Stimulated activated naive B cell treated with anti-CD40 and anti-IgM and Interleukin-4, amounts not matched to agents 10 μg/mL and 1 μg/mL and 100 μg/mL, for 72 hours (primary cell): ENCODE data around the gene ESYT3.

Experiments
- ATAC-seq, 2 donors: fragments of 150-1000 bp; cut with Tn5 transposase; replicated peaks; 2 replicates each; pipeline ENCODE4 v1.10.0; 2021; ENCODE audit warnings: moderate library complexity in 1 of 2
- DNase-seq: peaks from one replicate; pipeline ENCODE4 v3.0.0; 2021
- H3K27ac Mint-ChIP-seq: one replicate; pipeline ENCODE4 v1.8.0; 2022; ENCODE audit warnings: mild to moderate bottlenecking, mixed read lengths
- H3K27me3 Mint-ChIP-seq, 2 donors: one replicate each; pipeline ENCODE4 v1.8.0; 2022; ENCODE audit warnings: mixed read lengths in 2 of 2
- H3K36me3 Mint-ChIP-seq, 2 donors: one replicate each; pipeline ENCODE4 v1.8.0; 2022; ENCODE audit warnings: mixed read lengths in 2 of 2, mild to moderate bottlenecking in 1 of 2
- H3K4me1 Mint-ChIP-seq, 2 donors: one replicate each; pipeline ENCODE4 v1.8.0; 2022; ENCODE audit warnings: mixed read lengths in 2 of 2, mild to moderate bottlenecking in 1 of 2
- H3K4me3 Mint-ChIP-seq, 2 donors: one replicate each; pipeline ENCODE4 v1.8.0; 2022; ENCODE audit warnings: mild to moderate bottlenecking in 2 of 2, mixed read lengths in 2 of 2, moderate library complexity in 1 of 2
- H3K9me3 Mint-ChIP-seq, 2 donors: one replicate each; pipeline ENCODE4 v1.8.0; 2022; ENCODE audit warnings: mixed read lengths in 2 of 2, mild to moderate bottlenecking in 1 of 2

Gene ESYT3

GRCh38 chr3:138457863-138458735 lies 23.7 kb downstream of the ESYT3 start:
- no peaks in the 10 kb centered on the region for H3K36me3 Mint-ChIP-seq

DNA sequence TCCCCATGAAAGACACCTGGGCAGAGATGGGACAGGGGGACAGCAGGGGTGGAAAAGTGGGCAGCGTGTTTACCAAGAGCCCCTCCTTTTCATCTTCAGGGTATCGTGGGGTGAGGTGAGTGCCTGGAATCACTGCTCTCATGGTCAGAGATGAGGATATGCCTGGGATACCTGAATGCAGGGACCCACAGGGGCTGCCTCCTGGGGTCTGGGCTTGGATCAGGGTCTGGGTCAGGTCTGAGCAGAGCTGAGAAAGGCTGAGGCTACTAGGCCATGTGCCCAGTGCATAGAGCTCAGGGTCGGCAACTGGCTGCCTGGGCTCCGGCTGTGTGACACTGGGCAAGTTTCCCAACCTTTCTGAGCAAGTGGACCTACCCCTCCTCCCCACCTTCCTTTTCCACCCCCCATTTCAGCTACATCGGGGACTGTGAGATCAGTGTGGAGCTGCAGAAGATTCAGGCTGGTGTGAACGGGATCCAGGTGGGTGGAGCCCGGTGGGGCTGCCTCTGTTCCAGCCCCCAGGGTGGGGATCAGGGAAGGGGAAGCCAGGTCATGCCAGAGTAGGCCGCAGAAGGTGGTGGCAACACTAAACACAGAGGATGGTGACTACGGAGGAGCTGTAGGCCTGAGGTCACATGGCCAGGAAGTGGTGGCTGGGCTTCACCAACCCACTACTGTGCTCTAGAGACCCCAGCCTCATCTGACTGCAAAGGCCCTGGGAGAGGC lies 24.5 kb downstream of the ESYT3 start:
- no peaks in the 10 kb centered on the region for H3K36me3 Mint-ChIP-seq
- peak overlapping the region; percentile 57 for H3K27ac Mint-ChIP-seq
- H3K4me1 Mint-ChIP-seq, result no peaks in the 10 kb centered on the region

More at GRCh38 chr3:138457863-138458735, 23.7 kb downstream of the ESYT3 start:
- Mint-ChIP-seq H3K27ac (no peak overlapping the region), H3K4me3 (no peak overlapping the region), H3K4me1 (no peaks in the 10 kb centered on the region), H3K9me3 (no peaks in the 10 kb centered on the region), H3K27me3 (peaks cover 13 to 40% of the 10 kb centered on the region in 2 donors)
- ATAC-seq, result no peak
- no peak for DNase-seq

GRCh38 chr3:138459619-138460535 lies 25.5 kb downstream of the ESYT3 start:
- Mint-ChIP-seq H3K4me3 (no peak overlapping the region), H3K27me3 (peaks cover 13 to 33% of the 10 kb centered on the region in 2 donors), H3K4me1 (no peaks in the 10 kb centered on the region), H3K36me3 (no peaks in the 10 kb centered on the region), H3K9me3 (no peaks in the 10 kb centered on the region), H3K27ac (no peak overlapping the region)
- ATAC-seq (no peak), DNase-seq (no peak)

More for the DNA sequence above, 24.5 kb downstream of the ESYT3 start:
- ATAC-seq (no peak), DNase-seq (no peak)
- no peak overlapping the region for H3K4me3 Mint-ChIP-seq
- peaks cover 13 to 40% of the 10 kb centered on the region in 2 donors for H3K27me3 Mint-ChIP-seq
- H3K9me3 Mint-ChIP-seq, result no peaks in the 10 kb centered on the region

DNA sequence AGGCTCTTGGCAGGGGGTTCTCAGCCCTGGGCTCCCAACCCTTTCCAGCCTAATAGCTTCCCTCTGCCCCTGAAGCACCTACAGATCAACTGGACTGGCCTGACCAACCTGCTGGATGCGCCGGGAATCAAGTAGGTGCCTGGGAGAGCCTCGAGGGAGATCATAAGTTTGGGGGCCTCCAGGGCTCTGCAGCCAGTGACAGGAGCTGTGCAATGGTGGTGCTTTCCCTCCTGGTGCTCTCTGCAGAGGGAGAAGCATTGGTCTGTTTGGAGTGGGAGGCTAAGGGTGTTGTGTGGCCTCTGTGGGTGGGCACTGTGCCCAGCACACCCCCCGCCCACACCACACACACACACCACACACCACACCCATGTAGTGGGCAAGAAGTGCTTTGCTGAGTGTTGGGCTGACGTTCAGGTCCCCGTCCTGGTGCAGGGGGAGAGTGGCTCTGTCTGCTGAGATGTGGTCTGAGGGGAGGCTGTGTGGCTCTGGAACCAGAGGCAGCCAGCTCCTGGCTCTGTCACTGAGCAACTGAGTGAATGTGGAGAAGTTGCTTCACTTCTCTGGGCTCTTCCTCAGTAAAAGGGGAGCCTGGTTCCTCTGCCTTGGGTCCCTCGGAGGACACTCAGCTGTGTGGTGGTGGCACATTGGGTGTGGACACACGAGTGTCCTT lies 26.3 kb downstream of the ESYT3 start:
- H3K27ac Mint-ChIP-seq, result no peak overlapping the region

DNA sequence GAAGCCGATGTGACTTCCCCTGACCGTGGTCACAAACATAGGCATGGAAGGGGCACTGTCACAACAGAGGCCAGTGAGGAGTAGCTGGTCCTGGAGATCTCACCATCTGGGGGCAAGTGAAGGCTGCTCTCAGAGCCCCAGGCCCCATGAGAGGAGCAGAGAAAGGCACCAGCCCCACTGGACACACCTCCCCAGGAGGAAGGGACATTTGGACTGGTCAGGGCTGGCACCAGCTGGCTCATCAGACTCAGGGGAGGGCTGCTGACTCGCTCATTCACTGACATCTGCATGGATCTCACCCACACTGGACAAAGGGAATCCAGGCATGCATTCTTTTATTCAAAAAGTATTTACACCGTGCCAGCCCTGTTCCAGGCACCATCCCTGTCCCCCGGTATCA lies 26.8 kb downstream of the ESYT3 start:
- Mint-ChIP-seq H3K9me3 (no peaks in the 10 kb centered on the region), H3K27ac (no peak overlapping the region), H3K36me3 (no peaks in the 10 kb centered on the region), H3K4me3 (no peak overlapping the region), H3K27me3 (peaks cover 4 to 20% of the 10 kb centered on the region in 2 donors), H3K4me1 (no peaks in the 10 kb centered on the region)
- no peak for DNase-seq
- no peak for ATAC-seq

More for the DNA sequence above, 26.3 kb downstream of the ESYT3 start:
- Mint-ChIP-seq H3K9me3 (no peaks in the 10 kb centered on the region), H3K4me3 (no peak overlapping the region), H3K27me3 (peaks cover 5 to 25% of the 10 kb centered on the region in 2 donors), H3K36me3 (no peaks in the 10 kb centered on the region), H3K4me1 (no peaks in the 10 kb centered on the region)
- no peak for DNase-seq
- ATAC-seq, result no peak

DNA sequence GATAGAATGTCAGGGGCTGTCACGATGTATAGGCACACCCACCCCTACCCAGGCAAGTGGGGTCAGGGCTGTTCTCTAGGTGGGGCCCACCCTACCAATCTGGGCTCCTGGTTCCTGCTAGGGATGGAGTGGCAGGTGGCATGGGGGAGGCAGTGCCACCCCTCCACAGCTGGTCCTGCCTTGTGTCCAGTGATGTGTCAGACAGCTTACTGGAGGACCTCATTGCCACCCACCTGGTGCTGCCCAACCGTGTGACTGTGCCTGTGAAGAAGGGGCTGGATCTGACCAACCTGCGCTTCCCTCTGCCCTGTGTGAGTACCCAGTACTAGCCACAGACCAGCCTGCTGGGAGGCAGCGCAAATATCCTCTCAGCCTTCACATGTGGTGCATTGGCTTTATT lies 27.5 kb downstream of the ESYT3 start:
- H3K27ac Mint-ChIP-seq, result no peak overlapping the region
- ATAC-seq, result no peak
- peaks cover 4 to 17% of the 10 kb centered on the region in 2 donors for H3K27me3 Mint-ChIP-seq
- DNase-seq, result no peak
- no peaks in the 10 kb centered on the region for H3K4me1 Mint-ChIP-seq
- H3K36me3 Mint-ChIP-seq, result no peaks in the 10 kb centered on the region
- H3K9me3 Mint-ChIP-seq, result no peaks in the 10 kb centered on the region
- H3K4me3 Mint-ChIP-seq, result no peak overlapping the region

DNA sequence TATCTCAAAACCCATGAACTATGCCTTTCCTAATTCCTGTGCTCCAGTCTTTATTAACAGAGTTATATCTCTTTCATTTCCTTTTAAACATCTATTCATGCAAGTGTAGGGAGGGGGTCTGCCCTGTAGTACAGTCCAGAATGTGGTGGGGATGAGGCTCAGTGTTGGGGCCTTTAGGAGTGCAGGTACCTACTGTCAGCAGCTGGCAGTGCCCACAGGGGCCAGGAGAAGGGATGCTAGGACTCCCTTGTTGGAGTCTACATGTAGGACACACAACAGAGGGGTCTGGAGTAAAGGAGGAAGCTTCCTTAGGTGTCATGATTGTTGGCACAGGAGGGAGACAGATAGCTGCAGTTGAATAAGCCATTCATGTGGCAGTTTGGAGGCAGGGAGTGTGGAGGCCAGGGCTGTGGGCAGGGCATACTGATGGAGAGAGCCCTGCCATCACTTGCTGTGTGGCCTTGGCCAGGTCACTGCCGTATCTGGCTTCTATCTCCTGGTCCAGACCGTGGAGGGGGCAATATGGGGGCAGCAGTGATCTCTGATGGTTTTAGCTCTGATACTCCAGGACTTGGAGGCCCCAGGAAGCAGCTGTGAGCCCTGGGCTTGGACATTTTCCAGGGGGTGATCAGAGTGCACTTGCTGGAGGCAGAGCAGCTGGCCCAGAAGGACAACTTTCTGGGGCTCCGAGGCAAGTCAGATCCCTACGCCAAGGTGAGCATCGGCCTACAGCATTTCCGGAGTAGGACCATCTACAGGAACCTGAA lies 29.5 kb downstream of the ESYT3 start:
- ATAC-seq, result no peak
- Mint-ChIP-seq H3K27ac (no peak overlapping the region), H3K36me3 (no peaks in the 10 kb centered on the region), H3K27me3 (peaks cover 8 to 10% of the 10 kb centered on the region in 2 donors), H3K9me3 (no peaks in the 10 kb centered on the region), H3K4me3 (no peak overlapping the region), H3K4me1 (no peaks in the 10 kb centered on the region)
- DNase-seq, result no peak

- Mint-ChIP-seq H3K4me3 (no peak overlapping the region), H3K27me3 (peaks cover 8 to 10% of the 10 kb centered on the region in 2 donors), H3K9me3 (no peaks in the 10 kb centered on the region), H3K4me1 (no peaks in the 10 kb centered on the region), H3K36me3 (no peaks in the 10 kb centered on the region), H3K27ac (no peak overlapping the region)
- DNase-seq (no peak), ATAC-seq (no peak)
These were observed 30.1 kb downstream of the ESYT3 start for GRCh38 chr3:138464491-138464860.

DNA sequence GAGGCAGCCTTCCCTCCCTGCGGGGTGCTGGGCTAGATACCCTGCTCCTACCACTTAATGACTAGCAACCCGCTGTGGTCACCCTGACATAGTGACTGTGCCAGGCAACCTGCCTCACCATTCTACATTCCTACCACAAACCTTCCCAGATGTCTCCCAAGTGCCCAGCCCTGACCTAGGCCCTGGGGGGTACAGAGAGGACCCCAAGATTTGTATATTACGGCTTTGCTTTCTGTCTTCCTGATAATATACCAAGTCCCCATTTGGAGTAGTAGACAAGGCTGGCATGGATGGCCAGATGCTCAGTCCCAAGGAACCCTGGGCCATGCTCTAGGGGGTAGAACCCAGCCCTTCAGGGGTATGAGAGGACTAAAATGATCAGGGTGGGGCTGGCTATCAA lies 31.0 kb downstream of the ESYT3 start:
- no peaks in the 10 kb centered on the region for H3K4me1 Mint-ChIP-seq
- H3K9me3 Mint-ChIP-seq, result no peaks in the 10 kb centered on the region
- ATAC-seq, result no peak
- peaks cover 8 to 10% of the 10 kb centered on the region in 2 donors for H3K27me3 Mint-ChIP-seq
- no peak overlapping the region for H3K27ac Mint-ChIP-seq
- no peak for DNase-seq
- H3K36me3 Mint-ChIP-seq, result no peaks in the 10 kb centered on the region
- H3K4me3 Mint-ChIP-seq, result no peak overlapping the region

- no peak overlapping the region for H3K27ac Mint-ChIP-seq
- ATAC-seq (no peak), DNase-seq (no peak)
- H3K36me3 Mint-ChIP-seq, result no peaks in the 10 kb centered on the region
- H3K4me1 Mint-ChIP-seq, result no peaks in the 10 kb centered on the region
- H3K27me3 Mint-ChIP-seq, result peaks cover 8 to 10% of the 10 kb centered on the region in 2 donors
- H3K4me3 Mint-ChIP-seq, result no peak overlapping the region
- no peaks in the 10 kb centered on the region for H3K9me3 Mint-ChIP-seq
These were observed 31.5 kb downstream of the ESYT3 start for GRCh38 chr3:138465925-138466324.

DNA sequence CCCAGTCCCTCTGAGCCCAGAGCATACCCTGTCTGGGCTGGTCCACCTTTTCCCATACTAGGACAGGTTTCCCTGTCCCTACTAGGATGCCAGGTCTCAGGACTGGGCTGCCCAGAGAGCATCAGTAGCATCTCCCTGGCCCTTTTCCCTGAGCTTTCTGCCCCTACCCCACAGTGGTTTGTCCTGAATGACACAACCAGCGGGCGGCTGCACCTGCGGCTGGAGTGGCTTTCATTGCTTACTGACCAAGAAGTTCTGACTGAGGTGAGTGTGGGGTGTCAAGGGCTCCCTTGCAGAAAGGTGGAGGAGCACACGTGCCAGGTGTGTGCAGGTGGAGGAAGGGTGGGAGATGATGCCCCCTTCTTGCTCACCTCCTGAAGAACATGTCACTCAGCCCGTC lies 33.5 kb downstream of the ESYT3 start:
- Mint-ChIP-seq H3K9me3 (no peaks in the 10 kb centered on the region), H3K36me3 (no peaks in the 10 kb centered on the region), H3K27ac (no peak overlapping the region), H3K4me3 (no peak overlapping the region), H3K27me3 (peaks cover 4 to 10% of the 10 kb centered on the region in 2 donors), H3K4me1 (no peaks in the 10 kb centered on the region)
- DNase-seq (no peak), ATAC-seq (no peak)

- H3K27me3 Mint-ChIP-seq, result peaks cover 4 to 10% of the 10 kb centered on the region in 2 donors
These were observed 34.0 kb downstream of the ESYT3 start for GRCh38 chr3:138468451-138468850.

DNA sequence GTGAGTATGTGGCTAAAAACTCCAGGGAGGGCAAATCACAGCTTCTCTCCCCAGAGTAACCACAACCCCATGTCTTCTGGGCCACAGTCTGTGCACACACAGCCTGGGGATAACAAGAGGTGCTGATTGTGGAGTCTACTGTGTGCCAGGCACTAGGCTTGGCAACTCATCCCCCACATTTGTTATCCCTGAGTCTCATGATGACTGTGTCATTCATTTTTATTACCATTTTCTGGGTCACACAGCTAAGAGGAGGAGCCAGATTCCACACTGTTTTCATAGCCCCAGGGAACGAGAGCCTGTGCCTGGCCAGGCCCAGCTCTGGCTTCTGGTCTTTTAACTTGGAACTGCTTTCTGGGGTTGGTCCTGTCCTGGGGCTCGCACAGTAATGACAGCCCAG lies 34.5 kb downstream of the ESYT3 start:
- H3K4me3 Mint-ChIP-seq, result no peak overlapping the region
- H3K4me1 Mint-ChIP-seq, result no peaks in the 10 kb centered on the region
- no peak overlapping the region for H3K27ac Mint-ChIP-seq
- no peaks in the 10 kb centered on the region for H3K36me3 Mint-ChIP-seq
- H3K9me3 Mint-ChIP-seq, result no peaks in the 10 kb centered on the region
- peaks cover 4 to 10% of the 10 kb centered on the region in 2 donors for H3K27me3 Mint-ChIP-seq
- DNase-seq, result no peak
- ATAC-seq, result no peak

More at GRCh38 chr3:138468451-138468850, 34.0 kb downstream of the ESYT3 start:
- ATAC-seq, result no peak
- Mint-ChIP-seq H3K27ac (no peak overlapping the region), H3K4me1 (no peaks in the 10 kb centered on the region), H3K36me3 (no peaks in the 10 kb centered on the region), H3K9me3 (no peaks in the 10 kb centered on the region), H3K4me3 (no peak overlapping the region)
- DNase-seq, result no peak
